Measurements from ENCODE around the gene ZMYM4.

GRCh38 chr1:35454616-35455015 lies 186.1 kb downstream of the ZMYM4 start:
- TF ChIP-seq CTCF (IDR thresholded peaks at IDR 0.05) (no peak), EP300 (IDR thresholded peaks at IDR 0.05) (no peak), POLR2A (IDR thresholded peaks at IDR 0.05) (no peak), POLR2AphosphoS5 (IDR thresholded peaks at IDR 0.05) (no peak)
